H1 (cell line): ENCODE measurements around the gene ASTN2. TPM values are rescaled to one million over a fixed set of nuclear protein-coding genes. Genes with fewer than 3 reads are reported as not detected.

Experiments
- CTCF ChIA-PET: fragments of 300-600 bp; sonication (Branson Sonifier 250); formaldehyde crosslinking; loops from one replicate; lab custom pipeline; 2021; ENCODE audit not compliant: partially characterized antibody; lab: Charles Lee
- POLR2A ChIA-PET: fragments of 300-600 bp; sonication (Branson Sonifier 250); formaldehyde crosslinking; loops from one replicate; lab custom pipeline; 2021; ENCODE audit warnings: inconsistent platforms; ENCODE audit not compliant: partially characterized antibody; lab: Charles Lee
- DNase-seq, 2 experiments: peaks; one replicate each; pipeline versions ENCODE4 v3.0.0 to v3.0.0-alpha.2; 2010 to 2022; ENCODE audit warnings: low spot score in 2 of 2, low read depth in 1 of 2, mixed read lengths in 1 of 2
- FAIRE-seq: peaks from 2 replicates; lab custom pipeline; 2011; peaks lifted over from hg19 to GRCh38; lab: Jason Lieb, UNC
- H2AFZ ChIP-seq: 2 replicates; pipeline ENCODE4 v1.8.1; 2012; ENCODE audit warnings: low read length, inconsistent platforms
- H2AK5ac ChIP-seq: 2 replicates; pipeline ENCODE4 v1.6.1; 2013; ENCODE audit warnings: low read depth, low read length
- H2BK120ac ChIP-seq: replicated peaks from 2 replicates; pipeline ENCODE3; 2013; ENCODE audit warnings: low read depth, low read length, inconsistent platforms
- H2BK12ac ChIP-seq: 2 replicates; pipeline ENCODE4 v1.6.1; 2013; ENCODE audit warnings: low read depth, low read length
- H2BK15ac ChIP-seq: 2 replicates; pipeline ENCODE4 v1.6.1; 2013; ENCODE audit warnings: low read length
- H2BK20ac ChIP-seq: 2 replicates; pipeline ENCODE4 v1.6.1; 2013; ENCODE audit warnings: low read length
- H2BK5ac ChIP-seq: 2 replicates; pipeline ENCODE4 v1.6.1; 2013; ENCODE audit warnings: low read depth, low read length
- H3K14ac ChIP-seq: 2 replicates; pipeline ENCODE4 v1.6.1; 2013; ENCODE audit warnings: inconsistent platforms; ENCODE audit not compliant: insufficient read length
- H3K18ac ChIP-seq: 2 replicates; pipeline ENCODE4 v1.6.1; 2013; ENCODE audit warnings: low read length; ENCODE audit errors: extremely low read depth
- H3K23ac ChIP-seq: 2 replicates; pipeline ENCODE4 v1.6.1; 2013; ENCODE audit warnings: inconsistent platforms; ENCODE audit not compliant: insufficient read length
- H3K23me2 ChIP-seq: 2 replicates; pipeline ENCODE4 v1.6.1; 2013; ENCODE audit warnings: low read depth, low read length
- H3K27ac ChIP-seq: 2 replicates; pipeline ENCODE4 v1.6.1; 2011; ENCODE audit warnings: low read depth, low read length, inconsistent platforms
- H3K27me3 ChIP-seq, 4 experiments: replicated peaks in 1 of 4; 1 replicate in 1 of 4; 2 replicates in 3 of 4; pipeline versions ENCODE4 v1.6.1 to v1.8.1; 2011 to 2013; ENCODE audit warnings: low read length in 3 of 4, mild to moderate bottlenecking in 3 of 4, inconsistent platforms in 2 of 4, mixed read lengths in 2 of 4, moderate library complexity in 1 of 4; ENCODE audit not compliant: control insufficient read depth in 3 of 4, insufficient read depth in 3 of 4; ENCODE audit errors: extremely low read depth in 1 of 4
- H3K36me3 ChIP-seq, 4 experiments: 2 replicates each; pipeline versions ENCODE4 v1.6.1 to v1.8.1; 2011 to 2013; ENCODE audit warnings: mild to moderate bottlenecking in 4 of 4, low read length in 3 of 4, moderate library complexity in 2 of 4, control low read depth in 1 of 4, inconsistent platforms in 1 of 4; ENCODE audit not compliant: insufficient read depth in 4 of 4, control insufficient read depth in 2 of 4
- H3K4ac ChIP-seq: replicated peaks from 2 replicates; pipeline ENCODE3; 2013; ENCODE audit warnings: low read length, low read depth, mixed read lengths, inconsistent platforms; ENCODE audit not compliant: insufficient read length
- H3K4me1 ChIP-seq, 4 experiments: replicated peaks in 1 of 4; 1 replicate in 1 of 4; 2 replicates in 3 of 4; pipeline versions ENCODE4 v1.6.1 to v1.8.1; 2011 to 2013; ENCODE audit warnings: low read length in 3 of 4, inconsistent platforms in 2 of 4, mixed read lengths in 1 of 4; ENCODE audit not compliant: insufficient read depth in 4 of 4, control insufficient read depth in 3 of 4
- H3K4me2 ChIP-seq, 2 experiments: 2 replicates each; pipeline versions ENCODE4 v1.6.1 to v1.8.1; 2011 to 2013; ENCODE audit warnings: low read depth in 2 of 2, low read length in 2 of 2, control low read depth in 1 of 2, inconsistent platforms in 1 of 2, mild to moderate bottlenecking in 1 of 2; ENCODE audit not compliant: insufficient read depth in 1 of 2
- H3K4me3 ChIP-seq, 4 experiments: fragments of 200-600, 300-600 bp in 1 of 4; sonication (generic), shearing (Covaris generic), sonication (Bioruptor Twin) in 1 of 4; 2 replicates each; pipeline versions ENCODE4 v1.5.1 to v1.8.1; 2011 to 2016; ENCODE audit warnings: low read length in 4 of 4, low read depth in 3 of 4, control low read depth in 2 of 4, inconsistent platforms in 2 of 4, mild to moderate bottlenecking in 2 of 4, mixed read lengths in 1 of 4, moderate library complexity in 1 of 4; ENCODE audit not compliant: insufficient read depth in 2 of 4; ENCODE audit errors: extremely low read depth in 1 of 4
- H3K56ac ChIP-seq: replicated peaks from 2 replicates; pipeline ENCODE3; 2013; ENCODE audit warnings: low read depth, mild to moderate bottlenecking, mixed read lengths, low read length, inconsistent platforms; ENCODE audit not compliant: insufficient read length
- H3K79me1 ChIP-seq: 2 replicates; pipeline ENCODE4 v1.6.1; 2013; ENCODE audit warnings: low read depth, low read length, control low read depth
- H3K79me2 ChIP-seq, 2 experiments: 2 replicates each; pipeline versions ENCODE4 v1.6.1 to v1.8.1; 2012 to 2013; ENCODE audit warnings: low read length in 2 of 2, mild to moderate bottlenecking in 2 of 2, inconsistent platforms in 1 of 2; ENCODE audit not compliant: insufficient read depth in 2 of 2, control insufficient read depth in 1 of 2
- H3K9ac ChIP-seq, 4 experiments: replicated peaks in 1 of 4; 1 replicate in 1 of 4; 2 replicates in 3 of 4; pipeline versions ENCODE4 v1.6.1 to v1.8.1; 2011 to 2013; ENCODE audit warnings: low read depth in 3 of 4, low read length in 3 of 4, control low read depth in 2 of 4, mild to moderate bottlenecking in 2 of 4, moderate library complexity in 2 of 4, inconsistent platforms in 1 of 4; ENCODE audit errors: extremely low read depth in 1 of 4
- H3K9me3 ChIP-seq, 2 experiments: 2 replicates each; pipeline versions ENCODE4 v1.6.1 to v1.8.1; 2012 to 2013; ENCODE audit warnings: mild to moderate bottlenecking in 2 of 2, moderate library complexity in 2 of 2, control low read depth in 1 of 2, inconsistent platforms in 1 of 2, low read depth in 1 of 2, low read length in 1 of 2, mixed read lengths in 1 of 2; ENCODE audit not compliant: insufficient read depth in 2 of 2
- H4K20me1 ChIP-seq, 2 experiments: replicated peaks in 1 of 2; 2 replicates each; pipeline versions ENCODE3 to v1.8.1; 2011 to 2013; ENCODE audit warnings: inconsistent platforms in 2 of 2, low read length in 2 of 2, mild to moderate bottlenecking in 1 of 2; ENCODE audit not compliant: insufficient read depth in 2 of 2, control insufficient read depth in 1 of 2
- H4K5ac ChIP-seq: 2 replicates; pipeline ENCODE4 v1.6.1; 2013; ENCODE audit warnings: low read length, low read depth, mixed read lengths, inconsistent platforms; ENCODE audit not compliant: insufficient read length
- H4K8ac ChIP-seq: 2 replicates; pipeline ENCODE4 v1.8.0; 2013; ENCODE audit warnings: mild to moderate bottlenecking, moderate library complexity, low read length, inconsistent platforms; ENCODE audit not compliant: insufficient read depth; ENCODE audit errors: extremely low read depth
- H4K91ac ChIP-seq: replicated peaks from 2 replicates; pipeline ENCODE3; 2013; ENCODE audit warnings: low read length, mixed read lengths, inconsistent platforms; ENCODE audit not compliant: insufficient read length
- CBX5 ChIP-seq: fragments of 300-800, 300-1000 bp; sonication (generic); IDR thresholded peaks from 2 replicates; pipeline ENCODE4 v1.7.1; 2016; ENCODE audit warnings: antibody characterized with exemption, low read length, low read depth
- CBX8 ChIP-seq: fragments of 300-800, 300-1000 bp; sonication (generic); IDR thresholded peaks from 2 replicates; pipeline ENCODE4 v1.7.1; 2016; ENCODE audit warnings: low read depth, low read length, borderline replicate concordance
- KDM5A ChIP-seq: fragments of 200-600 bp; IDR thresholded peaks from 2 replicates; pipeline ENCODE4 v1.7.1; 2012; ENCODE audit warnings: mild to moderate bottlenecking, low read length, inconsistent platforms, mixed read lengths
- POLR2A ChIP-seq, 2 experiments: IDR thresholded peaks; 1 replicate in 1 of 2; 2 replicates in 1 of 2; pipeline ENCODE4 v1.6.1; 2011; ENCODE audit warnings: low read depth in 2 of 2, low read length in 2 of 2, mild to moderate bottlenecking in 2 of 2; ENCODE audit errors: control extremely low read depth in 1 of 2
- SAP30 ChIP-seq: fragments of 300-600 bp; sonication (generic); IDR thresholded peaks from 2 replicates; pipeline ENCODE4 v1.7.1; 2012; ENCODE audit warnings: low read length, moderate library complexity, mild to moderate bottlenecking, inconsistent platforms; ENCODE audit not compliant: insufficient read depth, insufficient replicate concordance
- SIN3A ChIP-seq, 2 experiments: IDR thresholded peaks in 1 of 2; conservative IDR thresholded peaks in 1 of 2; 2 replicates each; pipeline ENCODE4 v1.6.1; 2011 to 2012; ENCODE audit warnings: low read length in 2 of 2, improper control_type of control experiment in 1 of 2, low read depth in 1 of 2, mild to moderate bottlenecking in 1 of 2
- WGBS, 2 experiments: shearing (Covaris generic) in 1 of 2; methylation state at CpG; one replicate each; pipeline versions ENCODE4 v1.1.6 to v1.1.7; 2013 to 2015; ENCODE audit warnings: low lambda C conversion rate in 2 of 2, mixed read lengths in 2 of 2, inconsistent platforms in 1 of 2, low coverage in 1 of 2, missing lambda C conversion rate in 1 of 2; ENCODE audit not compliant: insufficient replicate concordance in 2 of 2, insufficient coverage in 1 of 2, insufficient read length in 1 of 2; ENCODE audit errors: extremely low coverage in 1 of 2, missing lambda C conversion rate in 1 of 2; 5-methylcytosine and 5-hydroxymethylcytosine counted together
- polyA plus RNA-seq, 7 experiments: library from polyadenylated mRNA; depleted of rRNA in 3 of 7; stranded (reverse) in 5 of 7; unstranded in 2 of 7; fragments of >200 nt in 5 of 7; fragments of 200-250 nt in 2 of 7; gene quantifications; 1 replicate in 5 of 7; 2 replicates in 1 of 7; 4 replicates in 1 of 7; pipeline versions ENCODE4 v1.2.1 to v1.2.3, GENCODE V29; 2011 to 2013; ENCODE audit warnings: missing spikeins in 2 of 7, mixed read lengths in 2 of 7
- total RNA-seq: library from RNA; stranded (reverse); fragmentation: NEBNext Ultra II Directional; extraction: Animal tissue kit (Norgen Biotek cat#: 25700); gene quantifications from 2 replicates; pipeline ENCODE4 v1.2.1, GENCODE V29; 2021
- TF ChIP-seq, protein P1 (sequence below): IDR thresholded peaks from 2 replicates; pipeline ENCODE4 v1.6.1; 2012; ENCODE audit warnings: inconsistent platforms

The ASTN2 gene
- total and polyA plus RNA-seq, 2 of the 8 experiments (the other 6 are each of a cell fraction or from before 2014, with no cell fraction given) = 8.2 to 13.7 TPM

DNA sequence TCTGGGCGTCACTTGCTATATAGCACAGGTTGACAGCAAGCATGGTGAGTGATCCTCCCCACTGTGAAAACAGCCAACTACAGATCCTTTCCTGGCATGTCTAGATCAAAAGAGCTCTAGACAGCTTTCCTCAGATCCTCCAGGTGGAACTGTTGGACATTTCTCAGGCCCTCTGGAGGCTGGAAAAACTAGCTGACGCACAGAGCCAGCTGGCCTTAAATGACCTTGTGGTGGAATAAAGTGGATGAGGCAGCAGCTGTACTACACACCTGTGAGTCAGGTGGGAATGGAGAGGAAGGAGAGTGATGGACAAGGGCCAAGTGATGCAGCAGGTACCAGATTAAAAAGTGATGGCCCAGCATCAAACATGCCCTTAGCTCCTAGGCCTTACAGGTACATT lies 555.1 kb downstream of the ASTN2 start:
- Histone ChIP-seq H3K27ac (no peak overlapping the region), H4K8ac (no peak overlapping the region), H3K14ac (no peak overlapping the region), H2AFZ (no peak overlapping the region), H3K4me2 (no peak overlapping the region), H3K4me3 (no peak overlapping the region), H3K9ac (no peak overlapping the region), H2BK20ac (no peak overlapping the region), H3K4me1 (peaks cover 0 to 4% (median 0%) of the 10 kb centered on the region in 4 experiments; a peak in 2 of 7 replicates), H3K18ac (no peak overlapping the region), H4K5ac (no peak overlapping the region), H3K23me2 (no peaks in the 10 kb centered on the region), H3K79me1 (no peaks in the 10 kb centered on the region), H4K91ac (no peak overlapping the region), H3K56ac (no peak overlapping the region), H3K36me3 (no peaks in the 10 kb centered on the region), H2BK12ac (peak overlapping the region; percentile 11; the same call in 1 of the 2 replicates), H3K9me3 (no peaks in the 10 kb centered on the region), H3K4ac (no peak overlapping the region), H2AK5ac (no peak overlapping the region), H2BK5ac (no peak overlapping the region), H3K79me2 (no peaks in the 10 kb centered on the region), H2BK120ac (no peak overlapping the region), H2BK15ac (no peak overlapping the region; the same call in 1 of the 2 replicates), H4K20me1 (no peaks in the 10 kb centered on the region), H3K23ac (no peak overlapping the region), H3K27me3 (no peaks in the 10 kb centered on the region)
- TF ChIP-seq KDM5A = no peak
- no peak for TF ChIP-seq POLR2A (IDR thresholded peaks at IDR 0.05; ENCODE audit: control extremely low read depth in 1 of 2, low read depth in 2 of 2, low read length in 2 of 2)
- TF ChIP-seq CBX5 = no peak
- no peak for TF ChIP-seq SAP30
- no peak for TF ChIP-seq CBX8
- TF ChIP-seq SIN3A (conservative IDR thresholded peaks at IDR 0.05 in 1 of 2, IDR thresholded peaks at IDR 0.05 in 1 of 2; ENCODE audit: low read depth in 1 of 2, low read length in 2 of 2) = no peak
- TF ChIP-seq, protein P1, sequence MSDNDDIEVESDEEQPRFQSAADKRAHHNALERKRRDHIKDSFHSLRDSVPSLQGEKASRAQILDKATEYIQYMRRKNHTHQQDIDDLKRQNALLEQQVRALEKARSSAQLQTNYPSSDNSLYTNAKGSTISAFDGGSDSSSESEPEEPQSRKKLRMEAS = no peak
- CTCF ChIA-PET = interaction anchor here (0.6 to 12.4 kb wide), 59 partner anchors 8 to 700 kb away, joined by 3 to 308 read pairs (median 5); no protein-coding TSS in a partner anchor
- WGBS, 2 experiments = 87% methylated on average over 2 of the region's 2 CpGs; no CpG with 5 or more reads in 1 of the 2 experiments
- FAIRE-seq (no peak), DNase-seq (no peak)
- POLR2A ChIA-PET = no interaction called here
